ENCODE data around the gene HS3ST5.

DNA sequence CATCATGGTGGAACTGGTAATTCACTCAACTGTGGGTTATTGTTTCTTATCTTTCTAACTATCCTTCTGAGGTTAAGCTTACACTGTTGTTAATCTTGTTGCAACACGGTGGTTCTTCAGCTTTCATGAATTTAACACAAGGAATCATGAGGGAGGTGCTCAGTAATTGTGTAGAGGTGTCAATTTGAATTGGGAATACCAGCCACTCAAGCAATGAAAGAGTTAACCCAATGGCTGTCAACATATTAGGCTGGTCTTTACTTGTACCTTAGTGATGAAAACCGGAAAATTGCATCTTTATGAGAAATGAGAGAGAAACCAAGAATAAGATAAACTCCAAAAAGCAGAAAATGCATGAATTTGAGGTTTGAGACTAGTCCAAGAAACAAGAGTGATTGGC, 95.7 kb downstream of the HS3ST5 start:
- TF ChIP-seq CTCF (IDR thresholded peaks at IDR 0.05) (no peak), POLR2A (IDR thresholded peaks at IDR 0.05) (no peak)
